SK-N-SH (cell line): ENCODE measurements around the gene EIF2B4. TPM values are rescaled to one million over a fixed set of nuclear protein-coding genes. Genes with fewer than 3 reads are reported as not detected.

Source experiments
- CTCF ChIA-PET: fragments of 300-600, 350-600 bp; formaldehyde crosslinking; extraction: SDS; loops from one replicate; lab custom pipeline; 2021; lab: Yijun Ruan, JAX
- POLR2A ChIA-PET: fragments of 350-600 bp; sonication (Branson Sonifier 250); formaldehyde crosslinking; extraction: SDS; loops from one replicate; lab custom pipeline; 2020; ENCODE audit warnings: antibody characterized with exemption, inconsistent platforms; lab: Yijun Ruan, JAX
- DNase-seq: peaks from one replicate; pipeline ENCODE4 v3.0.0; 2012
- H2AFZ ChIP-seq: fragments of 200-600 bp; sonication (generic); 2 replicates; pipeline ENCODE4 v1.8.1; 2016; ENCODE audit warnings: antibody characterized with exemption, mild to moderate bottlenecking, low read depth
- H3F3A ChIP-seq: fragments of 200-600 bp; sonication (generic); replicated peaks from 2 replicates; pipeline ENCODE3; 2016; ENCODE audit warnings: antibody characterized with exemption, mild to moderate bottlenecking; ENCODE audit not compliant: insufficient read depth
- H3K27ac ChIP-seq, 2 experiments: fragments of 200-500 bp in 1 of 2; fragments of 200-600 bp in 1 of 2; sonication (Bioruptor generic) in 1 of 2; sonication (generic), shearing (Covaris generic) in 1 of 2; 2 replicates each; pipeline versions ENCODE4 v1.5.1 to v1.6.1; 2014 to 2016; ENCODE audit warnings: low read depth in 2 of 2, inconsistent platforms in 1 of 2, low read length in 1 of 2, mild to moderate bottlenecking in 1 of 2, mixed read lengths in 1 of 2
- H3K27me3 ChIP-seq: fragments of 200-600 bp; sonication (generic), shearing (Covaris generic); 2 replicates; pipeline ENCODE4 v1.6.1; 2016; ENCODE audit warnings: mixed run types; ENCODE audit not compliant: insufficient read depth
- H3K36me3 ChIP-seq, 2 experiments: fragments of 200-500 bp in 1 of 2; fragments of 200-600 bp in 1 of 2; sonication (Bioruptor generic) in 1 of 2; sonication (generic) in 1 of 2; replicated peaks in 1 of 2; 2 replicates each; pipeline versions ENCODE3 to v1.5.1; 2014 to 2016; ENCODE audit warnings: low read length in 1 of 2, mild to moderate bottlenecking in 1 of 2; ENCODE audit not compliant: insufficient read depth in 2 of 2, control insufficient read depth in 1 of 2
- H3K4me1 ChIP-seq, 2 experiments: fragments of 200-500 bp in 1 of 2; fragments of 200-600 bp in 1 of 2; sonication (Bioruptor generic) in 1 of 2; sonication (generic), shearing (Covaris generic) in 1 of 2; 2 replicates each; pipeline versions ENCODE4 v1.5.1 to v1.6.1; 2014 to 2016; ENCODE audit warnings: low read depth in 1 of 2, low read length in 1 of 2, mixed run types in 1 of 2; ENCODE audit not compliant: insufficient read depth in 2 of 2, control insufficient read depth in 1 of 2
- H3K4me2 ChIP-seq: fragments of 200-600 bp; sonication (generic), shearing (Covaris generic); 2 replicates; pipeline ENCODE4 v1.6.1; 2017; ENCODE audit warnings: mixed run types
- H3K4me3 ChIP-seq, 2 experiments: fragments of 200-500 bp in 1 of 2; fragments of 200-600 bp in 1 of 2; sonication (Bioruptor generic) in 1 of 2; sonication (generic), shearing (Covaris generic) in 1 of 2; 2 replicates each; pipeline versions ENCODE4 v1.5.1 to v1.8.1; 2014 to 2016; ENCODE audit warnings: low read depth in 2 of 2, inconsistent platforms in 1 of 2, low read length in 1 of 2, mild to moderate bottlenecking in 1 of 2, mixed read lengths in 1 of 2, moderate library complexity in 1 of 2
- H3K79me2 ChIP-seq: fragments of 200-600 bp; sonication (generic); 2 replicates; pipeline ENCODE4 v1.8.1; 2017; ENCODE audit warnings: mild to moderate bottlenecking; ENCODE audit not compliant: insufficient read depth
- H3K9ac ChIP-seq: fragments of 200-600 bp; sonication (generic); 2 replicates; pipeline ENCODE4 v1.6.1; 2017; ENCODE audit warnings: mixed run types
- H3K9me2 ChIP-seq: fragments of 200-600 bp; sonication (generic); 2 replicates; pipeline ENCODE4 v1.6.1; 2017; ENCODE audit warnings: mixed run types
- H3K9me3 ChIP-seq: fragments of 200-600 bp; sonication (generic); 2 replicates; pipeline ENCODE4 v1.6.1; 2017; ENCODE audit warnings: mixed run types, mild to moderate bottlenecking, moderate library complexity
- H4K20me1 ChIP-seq: fragments of 200-600 bp; sonication (generic); 2 replicates; pipeline ENCODE4 v1.6.1; 2017; ENCODE audit warnings: mild to moderate bottlenecking, mixed run types; ENCODE audit not compliant: insufficient read depth
- CHD2 ChIP-seq: fragments of 150-350 bp; IDR thresholded peaks from 2 replicates; pipeline ENCODE4 v1.6.1; 2018; ENCODE audit warnings: low read length; ENCODE audit not compliant: partially characterized antibody
- ELF1 ChIP-seq: IDR thresholded peaks from 2 replicates; pipeline ENCODE4 v1.4.0; 2012
- FOXM1 ChIP-seq: IDR thresholded peaks from 2 replicates; pipeline ENCODE4 v1.4.0; 2012; ENCODE audit warnings: low read depth, mild to moderate bottlenecking
- GABPA ChIP-seq: IDR thresholded peaks from 2 replicates; pipeline ENCODE4 v1.4.0; 2012; ENCODE audit warnings: low read depth, mild to moderate bottlenecking
- JUND ChIP-seq: IDR thresholded peaks from 2 replicates; pipeline ENCODE4 v1.4.0; 2012
- MEF2A ChIP-seq: IDR thresholded peaks from 2 replicates; pipeline ENCODE4 v1.4.0; 2012; ENCODE audit warnings: low read depth, borderline replicate concordance
- NFIC ChIP-seq: IDR thresholded peaks from 2 replicates; pipeline ENCODE4 v1.4.0; 2012; ENCODE audit warnings: borderline replicate concordance
- NRF1 ChIP-seq: IDR thresholded peaks from 2 replicates; pipeline ENCODE4 v1.6.1; 2012; ENCODE audit warnings: low read depth, mild to moderate bottlenecking, low read length
- PBX3 ChIP-seq: IDR thresholded peaks from 2 replicates; pipeline ENCODE4; 2012
- POLR2AphosphoS5 ChIP-seq: IDR thresholded peaks from 2 replicates; pipeline ENCODE4 v1.6.1; 2012; ENCODE audit warnings: low read depth, low read length
- RAD21 ChIP-seq: IDR thresholded peaks from 2 replicates; pipeline ENCODE4 v1.6.1; 2012; ENCODE audit warnings: mild to moderate bottlenecking, low read length
- RFX5 ChIP-seq: IDR thresholded peaks from 2 replicates; pipeline ENCODE4 v1.6.1; 2012; ENCODE audit warnings: mild to moderate bottlenecking, improper control_type of control experiment, low read length
- RXRA ChIP-seq: IDR thresholded peaks from 2 replicates; pipeline ENCODE4 v1.4.0; 2012; ENCODE audit warnings: low read depth, mild to moderate bottlenecking, borderline replicate concordance
- SIN3A ChIP-seq: IDR thresholded peaks from 2 replicates; pipeline ENCODE4 v1.6.1; 2012; ENCODE audit warnings: low read depth, mild to moderate bottlenecking, low read length, moderate library complexity, borderline replicate concordance
- SMC3 ChIP-seq: IDR thresholded peaks from 2 replicates; pipeline ENCODE4 v1.6.1; 2012; ENCODE audit warnings: low read depth, low read length, improper control_type of control experiment
- TCF12 ChIP-seq: IDR thresholded peaks from 2 replicates; pipeline ENCODE4 v1.4.0; 2012
- TEAD4 ChIP-seq: IDR thresholded peaks from 2 replicates; pipeline ENCODE4 v1.4.0; 2012; ENCODE audit warnings: mild to moderate bottlenecking, borderline replicate concordance; ENCODE audit not compliant: insufficient read depth
- USF1 ChIP-seq: IDR thresholded peaks from 2 replicates; pipeline ENCODE4 v1.4.0; 2012; ENCODE audit warnings: low read depth, borderline replicate concordance
- YY1 ChIP-seq: IDR thresholded peaks from 2 replicates; pipeline ENCODE4 v1.4.0; 2012; ENCODE audit warnings: low read depth, mild to moderate bottlenecking
- ZBTB33 ChIP-seq: IDR thresholded peaks from 2 replicates; pipeline ENCODE4 v1.4.0; 2012; ENCODE audit warnings: low read depth, borderline replicate concordance
- WGBS: methylation state at CpG from one replicate; pipeline ENCODE4 v1.1.6; 2017; ENCODE audit warnings: low lambda C conversion rate; 5-methylcytosine and 5-hydroxymethylcytosine counted together
- polyA plus RNA-seq, 3 experiments: library from polyadenylated mRNA; depleted of rRNA; stranded (reverse); fragments of >200 nt; gene quantifications; 2 replicates each; pipeline ENCODE4 v1.2.3, GENCODE V29; 2012
- TF ChIP-seq, protein P1 (sequence below): IDR thresholded peaks from 2 replicates; pipeline ENCODE4 v1.4.0; 2012; ENCODE audit warnings: low read depth
- TF ChIP-seq, protein P2 (sequence below): fragments of 150-350 bp; IDR thresholded peaks from 2 replicates; pipeline ENCODE4 v1.6.1; 2017; ENCODE audit warnings: antibody characterized with exemption, low read length, low read depth, borderline replicate concordance

The EIF2B4 gene
- polyA plus RNA-seq, 1 of the 3 experiments (the other 2 are of a cell fraction): 51.7 TPM

DNA sequence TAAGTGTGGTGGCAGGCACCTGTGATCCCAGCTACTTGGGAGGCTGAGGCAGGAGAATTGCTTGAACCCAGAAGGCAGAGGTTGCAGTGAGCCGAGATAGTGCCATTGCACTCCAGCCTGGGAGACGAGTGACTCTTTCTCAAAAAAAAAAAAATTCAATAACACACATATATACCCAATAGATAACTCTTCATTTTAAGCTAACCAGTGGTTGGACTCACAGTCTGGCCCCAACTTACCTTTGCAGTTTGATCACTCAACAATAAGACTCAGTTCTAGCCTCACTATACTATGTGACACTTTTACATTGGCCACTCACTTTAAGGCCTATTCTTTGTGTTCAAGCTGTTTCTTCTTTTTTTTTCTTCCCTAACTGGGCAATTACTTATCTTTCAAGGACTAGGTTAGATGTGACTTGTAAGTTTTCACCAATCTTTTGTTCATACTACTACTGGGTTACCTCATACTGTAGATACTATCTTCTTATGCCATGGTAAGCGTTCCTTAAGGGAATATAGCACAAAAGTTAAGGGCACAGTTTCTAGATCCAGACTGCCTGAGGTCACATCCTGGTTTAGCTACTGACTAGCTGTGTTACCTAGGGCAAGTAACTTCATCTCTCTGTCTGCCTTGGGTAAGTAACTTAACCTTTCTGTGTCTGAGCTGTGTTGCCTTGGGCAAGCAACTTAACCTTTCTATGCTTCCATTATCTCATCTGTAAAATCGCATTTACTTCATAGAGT lies 7.3 kb downstream of the EIF2B4 start:
- CTCF ChIA-PET: interaction anchor here (1.3 to 2.2 kb wide), 2 partner anchors 83 to 321 kb away, joined by 3 to 7 read pairs; no protein-coding TSS in a partner anchor
- POLR2A ChIA-PET: interaction anchor here (0.6 to 0.7 kb wide), 2 partner anchors 47 to 364 kb away, joined by 3 read pairs; partner anchors contain the start of gene PPM1G

GRCh38 chr2:27356382-27357181 lies 13.6 kb downstream of the EIF2B4 start, which contains the start of gene GTF3C2:
TSS of gene GTF3C2 (minus strand) at chr2:27356764. CDS start at chr2:27343554, 13,210 bp downstream.
- Histone ChIP-seq H3K27me3 (no peaks in the 10 kb centered on the region), H3K79me2 (peaks cover 78% of the 10 kb centered on the region), H3F3A (peaks cover 23% of the 10 kb centered on the region), H4K20me1 (peaks cover 4% of the 10 kb centered on the region; the same call in 1 of the 2 replicates), H3K4me3 (peak within 1 kb of the TSS; percentile 87 to 93), H3K9me2 (no peaks in the 10 kb centered on the region), H3K9ac (peak within 1 kb of the TSS; percentile 87), H3K9me3 (no peaks in the 10 kb centered on the region), H3K4me2 (peak within 1 kb of the TSS; percentile 91), H2AFZ (peak within 1 kb of the TSS; percentile 80), H3K27ac (peak within 1 kb of the TSS; percentile 90 to 93), H3K36me3 (peaks cover 0 to 7% of the 10 kb centered on the region in 2 experiments), H3K4me1 (peaks cover 7 to 19% of the 10 kb centered on the region in 2 experiments; a peak in 3 of 4 replicates)
- ChIA-PET POLR2A (interaction anchor here (0.5 to 2.8 kb wide), 18 partner anchors 8 to 284 kb away, joined by 3 to 24 read pairs (median 6); partner anchors contain the start of genes EIF2B4, MPV17, NRBP1 and PPM1G), CTCF (interaction anchor here (0.8 to 2.5 kb wide), 6 partner anchors 12 to 91 kb away, joined by 3 to 16 read pairs (median 3); partner anchors contain the start of genes EIF2B4, SNX17 and ZNF513)
- peak; percentile 97 for DNase-seq
- 1% methylated on average over 38 of the region's 67 CpGs for whole genome bisulfite sequencing
- no peak for TF ChIP-seq JUND
- TF ChIP-seq RAD21: no peak
- no peak for TF ChIP-seq NFIC
- TF ChIP-seq GABPA: peak; percentile 71
- TF ChIP-seq SIN3A: peak; percentile 75
- peak; percentile 48 for TF ChIP-seq PBX3
- TF ChIP-seq TEAD4: 0 out of 2 replicates have a peak, but pooled peaks have one; percentile 18
- no peak for TF ChIP-seq RXRA
- no peak for TF ChIP-seq MEF2A
- peak; percentile 93 for TF ChIP-seq CHD2
- no peak for TF ChIP-seq FOXM1
- no peak; the same call in 1 of the 2 replicates for TF ChIP-seq RFX5
- TF ChIP-seq USF1: 0 out of 2 replicates have a peak, but pooled peaks have one; percentile 19
- TF ChIP-seq, protein P1, sequence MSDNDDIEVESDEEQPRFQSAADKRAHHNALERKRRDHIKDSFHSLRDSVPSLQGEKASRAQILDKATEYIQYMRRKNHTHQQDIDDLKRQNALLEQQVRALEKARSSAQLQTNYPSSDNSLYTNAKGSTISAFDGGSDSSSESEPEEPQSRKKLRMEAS: peak; percentile 92
- peak; percentile 50 for TF ChIP-seq TCF12
- TF ChIP-seq, protein P2, sequence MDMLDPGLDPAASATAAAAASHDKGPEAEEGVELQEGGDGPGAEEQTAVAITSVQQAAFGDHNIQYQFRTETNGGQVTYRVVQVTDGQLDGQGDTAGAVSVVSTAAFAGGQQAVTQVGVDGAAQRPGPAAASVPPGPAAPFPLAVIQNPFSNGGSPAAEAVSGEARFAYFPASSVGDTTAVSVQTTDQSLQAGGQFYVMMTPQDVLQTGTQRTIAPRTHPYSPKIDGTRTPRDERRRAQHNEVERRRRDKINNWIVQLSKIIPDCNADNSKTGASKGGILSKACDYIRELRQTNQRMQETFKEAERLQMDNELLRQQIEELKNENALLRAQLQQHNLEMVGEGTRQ: no peak; the same call in 1 of the 2 replicates
- peak; percentile 88 for TF ChIP-seq ZBTB33
- peak; percentile 77 for TF ChIP-seq NRF1
- peak; percentile 96 for TF ChIP-seq YY1
- peak; percentile 80 for TF ChIP-seq ELF1

More for the DNA sequence above, 7.3 kb downstream of the EIF2B4 start:
- H3K9me3 ChIP-seq: no peaks in the 10 kb centered on the region
- H3F3A ChIP-seq: peaks cover 22% of the 10 kb centered on the region
- H3K79me2 ChIP-seq: peaks cover 38% of the 10 kb centered on the region
- H3K4me2 ChIP-seq: no peak overlapping the region
- no peaks in the 10 kb centered on the region for H3K9me2 ChIP-seq
- H2AFZ ChIP-seq: no peak overlapping the region
- DNase-seq: no peak
- peaks cover 4% of the 10 kb centered on the region; the same call in 1 of the 2 replicates for H4K20me1 ChIP-seq
- no peak overlapping the region for H3K4me3 ChIP-seq
- H3K36me3 ChIP-seq: peaks cover 34 to 37% of the 10 kb centered on the region in 2 experiments
- 87% methylated on average over 4 of the region's 4 CpGs for WGBS
- TF ChIP-seq SMC3 (no peak), POLR2AphosphoS5 (peak; percentile 61)
- TF ChIP-seq, all 33 proteins: peak for 1
- peaks cover 0 to 5% of the 10 kb centered on the region in 2 experiments; a peak in 1 of 4 replicates for H3K4me1 ChIP-seq
- H3K27ac ChIP-seq: no peak overlapping the region
- no peak overlapping the region for H3K9ac ChIP-seq
- no peaks in the 10 kb centered on the region for H3K27me3 ChIP-seq
